ENCODE data around the gene PTPDC1.
"Not testable (repeated sequence)": the region's sequence is repeated elsewhere in the genome, so short reads cannot be mapped to it uniquely, and the experiment has no call there.

Gene PTPDC1

DNA sequence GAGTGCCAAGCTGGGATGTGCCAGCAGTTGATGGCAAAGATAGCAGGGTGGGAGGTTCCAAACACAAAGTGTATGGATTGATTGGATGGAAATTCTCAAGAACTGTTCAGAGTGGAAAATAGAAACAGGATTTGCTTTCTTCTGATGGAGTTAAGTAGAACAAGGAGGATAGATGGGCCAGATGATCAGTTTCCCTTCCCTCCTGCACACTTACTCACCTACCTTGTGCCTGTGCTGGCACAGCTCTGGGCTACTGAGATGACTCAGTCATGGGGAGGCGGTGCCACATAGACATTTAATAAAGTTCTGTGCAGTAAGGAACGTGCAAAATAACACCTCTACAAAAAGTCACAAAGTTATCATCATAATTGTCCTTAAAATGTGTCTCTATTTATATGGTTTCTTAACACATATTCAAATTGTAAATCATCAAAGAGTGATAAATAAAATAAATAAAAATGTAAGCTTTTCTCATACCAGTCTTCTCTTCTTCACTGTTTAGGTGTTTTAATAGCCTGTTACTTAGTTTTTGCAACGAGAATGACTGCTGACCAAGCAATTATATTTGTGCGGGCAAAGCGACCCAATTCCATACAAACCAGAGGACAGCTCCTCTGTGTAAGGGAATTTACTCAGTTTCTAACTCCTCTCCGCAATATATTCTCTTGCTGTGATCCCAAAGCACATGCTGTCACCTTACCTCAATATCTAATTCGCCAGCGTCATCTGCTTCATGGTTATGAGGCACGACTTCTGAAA, 12.7 kb downstream of the PTPDC1 start:
- no peak for DNase-seq

DNA sequence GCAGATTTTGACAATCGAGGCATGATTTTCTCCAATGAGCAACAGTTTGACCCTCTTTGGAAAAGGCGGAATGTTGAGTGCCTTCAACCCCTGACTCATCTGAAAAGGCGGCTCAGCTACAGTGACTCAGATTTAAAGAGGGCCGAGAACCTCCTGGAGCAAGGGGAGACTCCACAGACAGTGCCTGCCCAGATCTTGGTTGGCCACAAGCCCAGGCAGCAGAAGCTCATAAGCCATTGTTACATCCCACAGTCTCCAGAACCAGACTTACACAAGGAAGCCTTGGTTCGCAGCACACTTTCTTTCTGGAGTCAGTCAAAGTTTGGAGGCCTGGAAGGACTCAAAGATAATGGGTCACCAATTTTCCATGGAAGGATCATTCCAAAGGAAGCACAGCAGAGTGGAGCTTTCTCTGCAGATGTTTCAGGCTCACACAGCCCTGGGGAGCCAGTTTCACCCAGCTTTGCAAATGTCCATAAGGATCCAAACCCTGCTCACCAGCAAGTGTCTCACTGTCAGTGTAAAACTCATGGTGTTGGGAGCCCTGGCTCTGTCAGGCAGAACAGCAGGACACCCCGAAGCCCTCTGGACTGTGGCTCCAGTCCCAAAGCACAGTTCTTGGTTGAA, 13.6 kb downstream of the PTPDC1 start:
- no peak for DNase-seq

DNA sequence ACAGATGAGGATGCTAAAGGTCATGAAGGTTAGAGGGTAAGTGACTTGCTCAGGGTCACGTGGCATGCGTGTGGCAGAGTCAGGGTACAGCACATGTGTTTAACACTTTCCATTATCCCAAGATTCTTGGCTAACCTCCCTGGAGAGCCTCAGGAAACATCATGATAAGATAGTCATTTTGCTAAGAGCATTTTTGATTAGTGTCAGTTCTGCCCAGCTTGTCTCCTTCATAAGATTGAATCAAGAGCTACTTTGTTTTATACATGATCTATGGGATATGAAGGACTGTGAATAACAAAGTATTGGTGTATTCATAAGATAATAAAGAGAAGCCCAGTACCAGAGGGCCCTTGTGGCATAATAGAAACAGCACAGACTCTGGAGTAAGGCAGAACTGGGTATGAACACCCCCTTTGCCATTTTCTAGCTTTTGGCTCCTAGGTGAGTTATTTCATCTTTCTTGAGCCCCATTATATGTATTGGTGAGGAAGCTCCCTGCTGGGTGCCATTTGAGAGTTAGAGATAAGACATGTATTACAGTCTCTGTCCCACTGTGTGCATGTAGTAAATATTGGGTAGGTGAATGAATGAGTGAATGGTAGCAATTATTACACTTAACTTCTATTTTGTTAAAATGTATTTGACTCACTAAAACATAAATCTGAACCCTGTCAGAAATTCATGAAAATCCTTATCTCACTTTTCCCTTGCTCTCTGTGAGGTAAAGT, 16.1 kb downstream of the PTPDC1 start:
- DNase-seq, result no peak

DNA sequence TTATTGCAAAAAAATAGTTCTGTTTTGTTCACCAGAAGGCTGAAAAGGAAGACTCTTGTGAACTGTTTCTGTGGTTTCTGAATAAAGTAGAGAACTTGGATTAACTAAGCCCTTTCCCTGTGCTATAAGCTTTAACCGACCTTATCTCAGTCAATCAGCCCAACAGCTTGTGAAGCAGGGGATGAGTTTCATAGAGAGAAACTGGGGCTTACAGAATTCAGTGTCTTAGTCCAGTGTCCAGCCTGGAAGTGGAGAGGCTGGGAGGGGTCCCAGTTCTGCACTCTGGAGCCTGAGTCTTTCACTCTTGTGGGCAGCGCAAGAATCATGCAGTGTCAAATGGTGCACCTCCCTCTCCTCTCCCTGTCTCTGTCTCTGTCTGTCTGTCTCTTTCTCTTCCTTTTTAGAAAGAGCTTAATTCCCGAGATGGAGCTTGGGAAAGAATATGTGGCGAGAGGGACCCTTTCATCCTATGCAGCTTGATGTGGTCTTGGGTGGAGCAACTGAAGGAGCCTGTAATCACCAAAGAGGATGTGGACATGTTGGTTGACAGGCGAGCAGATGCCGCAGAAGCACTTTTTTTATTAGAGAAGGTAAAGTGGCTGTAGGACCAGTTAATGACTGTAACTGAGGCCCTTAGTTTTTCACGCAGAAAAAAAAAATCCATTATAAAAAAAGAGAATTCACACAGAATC, 17.0 kb downstream of the PTPDC1 start:
- DNase-seq, result no peak

DNA sequence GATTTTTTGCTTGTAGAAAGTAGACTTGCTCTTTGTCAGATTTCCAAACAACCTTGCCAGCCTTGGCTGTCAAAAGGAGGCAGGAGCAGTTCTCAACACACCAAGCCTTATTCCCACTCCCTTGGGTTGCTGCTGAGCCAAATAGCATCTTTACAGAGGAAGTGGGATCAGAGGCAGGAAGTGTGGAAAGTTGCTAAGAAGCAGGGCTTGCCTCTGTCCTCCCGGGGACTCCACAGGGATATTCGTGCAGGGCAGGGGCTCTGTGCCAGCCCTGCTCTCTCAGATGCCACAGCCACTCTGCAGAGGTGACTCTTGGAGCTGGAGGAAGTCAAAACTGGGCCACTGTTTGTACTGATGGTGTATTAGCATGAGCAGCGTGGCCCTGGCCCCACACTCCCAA, 24.3 kb downstream of the PTPDC1 start:
- no peak for DNase-seq

DNA sequence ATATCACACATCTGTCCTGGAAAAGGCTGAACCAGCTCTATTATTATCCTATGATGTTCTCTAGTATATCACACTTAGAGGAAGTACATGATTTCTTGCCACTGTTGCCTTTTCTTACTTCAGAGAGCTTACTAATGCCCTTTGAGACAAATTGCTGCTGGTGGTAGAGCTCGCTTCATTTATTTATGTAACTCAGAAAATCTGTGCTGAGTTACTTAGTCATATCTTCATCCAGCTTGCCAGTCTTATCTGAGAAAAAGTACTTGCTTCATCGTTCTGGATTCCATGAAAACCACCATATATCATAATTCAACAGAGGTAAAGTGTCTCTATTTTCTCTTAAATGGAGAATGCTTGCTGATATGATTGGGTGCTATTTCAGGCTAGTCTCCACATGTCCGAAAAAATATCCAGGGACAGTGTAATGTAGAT, 26.6 kb downstream of the PTPDC1 start:
- DNase-seq, result no peak

DNA sequence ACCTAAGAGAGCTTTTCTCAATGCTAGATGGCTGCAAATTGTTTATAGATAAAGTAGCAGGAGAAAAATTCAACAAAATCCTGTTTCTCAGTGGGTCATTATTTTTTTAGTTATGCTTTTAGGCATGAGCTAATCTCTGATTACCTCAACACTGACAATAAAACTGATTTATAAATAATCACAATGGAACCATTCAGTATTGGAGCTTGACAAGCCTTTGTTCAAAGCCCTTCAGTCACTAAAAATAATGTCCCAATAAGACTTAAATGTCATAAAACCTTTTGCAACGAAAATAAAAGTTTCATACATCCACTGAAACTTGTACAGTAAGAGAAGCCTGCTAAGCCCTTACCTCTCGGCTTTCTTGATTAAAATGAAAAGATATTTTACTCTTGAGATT, 27.2 kb downstream of the PTPDC1 start:
- DNase-seq, result no peak

DNA sequence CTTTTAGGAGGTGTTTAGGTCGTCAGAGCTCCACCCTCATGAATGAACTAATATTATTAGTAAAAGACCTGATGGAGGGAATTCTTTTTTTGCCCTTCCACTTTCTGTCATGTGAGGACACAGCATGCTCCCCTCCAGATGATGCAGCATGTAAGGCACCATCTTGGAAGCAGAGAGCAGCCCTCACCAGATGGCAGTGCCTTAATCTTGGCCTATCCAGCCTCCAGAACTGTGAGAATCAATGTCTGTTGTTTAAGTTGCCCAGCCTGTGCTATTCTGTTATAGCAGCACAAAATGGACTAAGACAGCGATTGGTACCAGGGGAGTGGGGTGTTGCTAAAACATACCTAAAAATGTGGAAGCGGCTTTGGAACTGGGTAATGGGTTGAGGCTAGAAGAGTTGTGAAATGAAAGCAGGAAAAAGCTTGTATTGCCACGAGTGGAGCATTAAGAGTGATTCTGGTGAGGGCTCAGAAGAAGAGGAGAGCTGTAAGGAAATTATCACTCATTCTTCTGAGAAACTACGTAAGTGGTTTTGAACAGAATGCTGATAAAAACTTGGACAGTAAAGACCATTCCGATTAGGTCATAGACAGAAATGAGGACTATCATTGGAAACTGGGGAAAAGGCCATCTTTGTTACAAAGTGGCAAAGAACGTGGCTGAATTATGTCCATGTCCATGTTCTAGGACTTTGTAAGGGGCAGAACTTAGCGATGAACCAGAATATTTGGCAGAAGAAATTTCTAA, 28.6 kb downstream of the PTPDC1 start:
- DNase-seq, result no peak

DNA sequence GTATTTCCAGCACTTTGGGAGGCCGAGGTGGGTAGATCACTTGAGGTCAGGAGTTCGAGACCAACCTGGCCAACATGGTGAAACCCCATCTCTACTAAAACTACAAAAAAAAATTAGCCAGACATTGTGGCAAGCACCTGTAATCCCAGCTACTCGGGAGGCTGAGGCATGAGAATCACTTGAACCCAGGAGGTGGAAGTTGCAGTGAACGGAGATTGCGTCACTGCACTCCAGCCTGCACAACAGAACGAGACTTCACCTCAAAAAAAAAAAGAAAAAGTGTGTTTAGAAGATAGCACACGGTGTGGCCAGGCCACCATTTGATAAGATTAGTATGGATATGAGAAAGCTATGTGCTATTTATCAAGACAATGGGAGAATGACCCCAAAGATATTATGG, 35.8 kb downstream of the PTPDC1 start:
- not testable (repeated sequence) for DNase-seq

DNA sequence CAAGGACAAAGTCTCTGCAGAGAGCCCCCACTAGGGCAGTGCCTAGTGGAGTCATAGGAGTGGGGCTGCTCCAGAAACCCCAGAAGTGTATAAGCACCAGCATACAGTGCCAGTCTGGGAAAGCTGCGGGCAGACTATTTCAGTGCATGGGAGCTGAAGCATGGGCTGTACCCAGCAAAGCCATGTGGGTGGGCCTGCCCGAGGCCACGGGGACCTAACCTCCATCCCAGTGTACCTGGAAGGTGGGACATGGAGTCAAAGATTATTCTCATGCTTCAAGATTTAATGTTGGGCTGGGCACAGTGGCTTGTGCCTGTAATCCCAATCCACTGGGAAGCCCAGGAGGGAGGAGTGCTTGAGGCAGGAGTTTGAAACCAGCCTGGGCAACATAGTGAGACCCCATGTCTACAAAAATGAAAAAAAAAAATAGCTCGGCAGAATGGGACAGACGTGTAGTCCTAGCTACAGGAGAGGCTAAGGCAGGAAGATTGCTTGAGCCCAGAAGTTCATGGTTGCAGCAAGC, 36.7 kb downstream of the PTPDC1 start:
- no peak for DNase-seq

DNA sequence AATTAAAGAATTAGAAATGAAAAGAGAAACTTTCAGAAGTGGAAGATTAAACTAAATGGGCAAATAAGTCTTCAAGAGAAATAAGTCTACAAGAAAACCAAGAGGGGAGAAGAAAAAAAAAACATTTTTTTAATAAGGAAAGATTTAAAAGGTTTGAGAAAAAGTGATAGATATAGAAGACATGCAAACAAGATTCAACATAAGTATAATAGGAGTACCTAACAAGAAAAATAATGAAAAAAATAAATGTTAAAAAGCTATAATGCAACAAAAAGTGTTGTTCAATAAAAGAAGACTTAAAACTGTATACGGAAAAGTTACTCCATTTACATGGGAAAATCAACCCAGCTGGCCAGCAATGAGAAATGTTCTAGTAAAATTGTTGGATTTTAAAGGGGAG, 42.6 kb downstream of the PTPDC1 start:
- no peak for DNase-seq

DNA sequence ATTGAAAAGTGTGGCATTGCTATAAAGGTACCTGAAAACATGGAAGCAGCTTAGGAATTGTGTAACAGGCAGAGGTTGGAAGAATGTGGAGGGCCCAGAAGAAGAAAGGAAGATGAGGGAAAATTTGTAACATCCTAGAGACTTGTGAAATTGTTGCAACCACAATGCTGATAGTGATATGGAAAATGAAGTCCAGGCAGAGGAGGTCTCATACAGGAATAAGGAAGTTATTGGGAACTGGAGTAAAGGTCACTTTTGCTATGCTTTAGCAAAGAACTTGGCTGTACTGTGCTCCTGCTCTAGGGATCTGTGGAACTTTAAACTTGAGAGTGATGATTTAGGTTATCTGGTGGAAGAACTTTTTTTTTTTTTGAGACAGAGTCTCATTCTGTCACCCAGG, 43.5 kb downstream of the PTPDC1 start:
- DNase-seq, result no peak

DNA sequence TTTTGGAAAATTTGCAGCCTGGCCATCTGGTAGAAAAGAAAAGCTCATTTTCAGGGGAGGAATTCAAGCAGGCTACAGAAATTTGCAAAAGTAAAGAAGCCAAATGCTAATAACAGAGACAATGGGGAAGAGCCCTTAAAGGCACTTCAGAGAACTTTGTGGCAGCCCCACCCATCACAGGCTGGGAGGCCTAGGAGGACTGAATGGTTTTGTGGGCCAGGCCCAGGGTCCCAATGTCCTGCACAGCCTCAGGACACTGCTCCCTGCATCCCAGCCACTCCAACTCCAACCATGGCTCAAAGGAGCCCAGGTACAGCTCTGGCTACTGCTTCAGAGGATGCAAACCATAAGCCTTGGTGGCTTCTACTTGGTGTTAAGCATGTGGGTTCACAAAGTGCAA, 44.3 kb downstream of the PTPDC1 start:
- no peak for DNase-seq

DNA sequence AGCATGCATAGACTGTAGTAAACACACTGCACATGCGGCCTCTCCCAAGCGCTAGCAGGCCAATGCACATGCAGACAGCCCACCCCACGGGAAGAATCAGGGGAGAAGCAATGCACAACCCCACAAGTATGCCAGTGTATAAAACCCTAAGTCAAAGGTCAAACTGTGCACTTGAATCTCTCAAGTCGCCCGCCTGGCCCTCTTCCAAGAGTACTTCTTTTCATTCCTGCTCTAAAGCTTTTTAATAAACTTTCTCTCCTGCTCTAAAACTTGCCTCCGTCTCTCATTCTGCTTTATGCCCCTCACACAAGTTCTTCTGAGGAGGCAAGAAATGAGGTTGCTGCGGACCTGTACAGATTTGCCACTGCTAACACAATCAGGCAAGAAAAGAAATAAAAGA, 50.4 kb downstream of the PTPDC1 start:
- no peak for DNase-seq

DNA sequence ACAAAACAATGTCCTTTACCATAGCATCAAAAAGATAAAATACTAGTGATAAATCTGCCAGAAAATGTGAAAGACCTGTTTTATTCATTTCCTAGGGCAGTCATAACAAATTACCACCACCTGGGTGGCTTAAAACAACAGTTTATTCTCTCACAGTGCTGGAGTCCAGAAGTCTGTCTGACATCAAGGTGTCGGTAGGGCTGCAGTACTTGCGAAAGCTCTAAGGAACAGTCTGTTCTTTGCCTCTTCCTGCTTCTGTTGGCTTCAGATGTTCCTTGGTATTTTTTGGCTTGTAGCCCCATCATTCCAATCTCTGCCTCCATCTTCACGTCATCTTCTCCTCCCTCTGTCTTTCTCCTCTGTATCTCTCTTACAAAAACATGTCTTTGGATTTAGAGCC, 51.0 kb downstream of the PTPDC1 start:
- DNase-seq, result no peak

DNA sequence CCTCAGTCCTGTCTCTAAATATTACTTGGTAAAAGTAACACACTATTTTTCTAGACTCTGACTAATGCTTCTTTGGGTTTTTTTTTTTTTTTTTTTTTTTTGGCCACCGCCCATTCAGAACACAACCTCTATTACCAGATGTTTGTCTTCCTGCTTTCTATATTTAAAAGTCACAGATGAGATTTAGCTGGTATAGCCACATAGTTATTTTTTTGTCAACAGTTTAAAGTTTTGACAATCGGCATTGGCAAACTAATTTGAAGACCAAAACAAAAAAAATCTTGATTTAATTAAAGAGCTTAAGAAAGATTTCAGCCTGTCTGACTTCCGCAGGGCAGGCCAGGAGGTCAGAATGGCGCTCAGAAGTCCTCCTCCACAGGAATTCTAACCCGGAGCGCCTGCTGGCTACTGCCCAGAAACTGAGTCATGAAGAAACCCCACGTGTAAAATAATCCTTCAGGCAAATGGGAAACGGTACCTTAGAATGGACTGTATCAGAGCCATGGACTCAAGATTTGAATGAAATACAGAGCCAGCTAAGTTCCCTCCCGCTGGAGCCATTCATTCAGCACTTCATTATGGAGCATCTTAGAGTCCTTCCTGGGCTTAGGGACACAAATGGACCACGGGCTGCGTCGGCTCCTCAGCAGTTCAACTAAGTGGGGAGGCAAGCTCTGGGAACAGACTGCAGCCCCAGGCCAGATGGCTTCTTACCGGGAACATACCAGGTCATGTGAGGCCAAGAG, 55.6 kb downstream of the PTPDC1 start:
- no peak for DNase-seq

DNA sequence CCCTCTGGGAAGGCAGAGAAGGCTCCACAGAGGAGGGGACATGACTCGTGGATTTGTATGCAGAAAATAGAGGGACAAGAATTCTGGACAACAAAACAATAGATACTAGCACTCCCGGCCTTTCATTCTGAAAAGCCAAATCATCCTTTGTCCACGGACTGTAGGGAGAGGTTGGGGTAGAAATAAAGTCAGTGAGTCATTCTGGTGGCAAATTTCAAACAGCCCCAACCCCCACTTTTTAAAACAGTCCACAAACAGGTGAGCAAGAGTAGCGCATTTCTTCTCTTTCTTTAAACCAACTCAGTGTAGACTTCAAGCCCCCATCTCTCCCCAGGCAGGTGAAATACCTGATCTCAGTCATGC, 56.1 kb downstream of the PTPDC1 start:
- no peak for DNase-seq

DNA sequence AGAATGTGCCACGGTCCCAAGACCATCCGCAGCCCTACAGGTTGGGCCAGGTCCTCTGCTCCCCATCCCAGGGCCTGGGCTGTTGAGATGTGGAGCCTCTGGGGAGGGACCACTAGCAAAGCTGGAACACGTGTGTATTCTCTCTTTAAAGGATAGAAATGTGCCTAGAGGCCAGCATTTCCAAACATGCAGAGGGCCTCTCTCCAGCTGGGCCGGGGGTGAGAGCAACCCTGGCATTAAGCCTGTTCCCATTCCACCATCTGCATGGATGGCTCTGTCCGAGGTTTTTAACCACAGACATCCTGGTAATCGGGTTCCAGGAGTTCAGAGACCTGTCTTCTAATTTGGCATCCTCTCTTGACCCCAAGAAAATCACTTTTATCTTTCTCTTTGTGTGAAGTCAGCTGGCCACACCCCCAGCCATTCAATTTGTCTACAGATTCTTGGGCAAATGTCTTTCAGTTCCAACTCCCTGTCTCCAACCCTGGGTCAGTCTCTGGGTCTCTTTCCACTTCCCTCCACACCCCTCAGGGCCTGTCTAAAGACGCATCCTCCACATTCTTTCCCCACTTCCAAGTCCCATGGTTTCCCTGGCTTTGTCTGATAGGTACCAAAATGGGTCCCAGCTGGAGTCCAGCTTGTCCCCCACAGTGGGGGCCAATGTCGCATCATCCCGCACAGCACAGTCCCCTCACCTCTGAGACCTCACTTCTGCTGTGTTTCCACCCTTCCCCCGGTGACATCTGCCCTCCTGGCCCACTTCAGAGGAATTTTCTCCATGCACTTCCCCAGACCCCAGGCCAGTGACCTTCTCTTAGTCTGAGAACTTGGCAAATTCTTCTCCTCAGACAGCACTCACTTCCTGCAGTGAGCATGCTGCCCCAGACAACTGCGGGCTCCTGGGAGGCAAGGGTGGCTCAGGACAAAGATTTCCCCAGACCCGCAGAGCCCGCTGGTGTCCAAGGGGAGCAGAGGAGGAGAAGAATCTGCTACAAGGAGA, 56.8 kb downstream of the PTPDC1 start:
- DNase-seq, result no peak

DNA sequence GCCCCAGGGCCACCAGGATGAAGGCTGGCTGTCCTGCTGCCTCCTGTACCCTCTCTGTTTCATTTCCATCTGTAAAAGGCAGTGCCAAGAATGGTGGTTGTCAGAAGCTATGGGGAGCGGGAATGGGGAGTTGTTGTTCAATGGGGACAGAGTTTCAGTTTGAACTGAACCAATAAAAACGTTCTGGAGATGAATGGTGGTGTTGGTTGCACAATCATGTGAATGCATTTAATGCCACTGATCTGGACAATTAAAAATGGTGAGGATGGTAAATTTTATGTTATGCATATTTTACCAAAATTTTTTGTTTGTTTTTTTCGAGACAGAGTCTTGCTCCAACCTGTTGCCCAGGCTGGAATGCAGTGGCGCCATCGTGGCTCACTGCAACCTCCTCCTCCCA, 58.1 kb downstream of the PTPDC1 start:
- no peak for DNase-seq

DNA sequence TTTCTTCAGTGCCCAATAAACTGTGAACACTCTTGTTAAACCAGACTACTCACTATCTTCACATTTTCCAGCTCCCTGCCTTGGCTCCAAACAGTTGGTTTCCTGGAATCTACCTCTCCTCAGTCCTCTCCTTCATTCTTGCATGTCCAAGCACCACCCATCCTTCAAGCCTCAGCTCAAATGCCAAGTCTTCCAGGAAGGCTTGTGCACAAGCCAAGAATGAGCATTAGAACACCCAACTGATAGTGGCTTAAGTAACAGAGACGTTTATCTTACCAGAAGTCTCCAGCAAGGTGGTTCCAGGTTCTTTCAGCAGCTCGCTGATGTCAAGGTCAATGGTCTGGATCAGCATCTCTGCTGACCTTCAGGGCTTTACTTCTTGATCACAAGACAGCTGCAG, 60.1 kb downstream of the PTPDC1 start:
- DNase-seq, result no peak

DNA sequence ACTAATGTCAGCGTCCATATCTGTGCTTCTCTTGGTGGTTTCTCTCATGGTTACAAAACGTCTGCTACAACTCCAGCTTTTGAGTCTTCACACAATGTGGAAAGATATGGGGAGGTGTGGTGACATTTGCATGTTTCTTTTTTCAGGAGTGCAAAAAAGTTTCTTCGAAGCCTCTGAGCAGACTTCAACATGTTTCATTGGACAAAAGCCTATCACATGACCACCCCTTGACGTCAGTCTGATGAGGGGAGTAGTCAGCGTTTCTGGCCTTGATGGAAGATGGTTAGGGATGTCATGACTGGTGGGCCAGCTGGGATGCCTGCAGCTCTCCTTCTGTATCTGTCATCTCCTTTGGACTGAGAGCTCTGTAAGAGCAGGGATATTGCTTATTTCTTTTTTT, 61.4 kb downstream of the PTPDC1 start:
- DNase-seq, result no peak
